Sigmoid colon (tissue), 7 donors: ENCODE measurements around the gene GDF7. TPM values are rescaled to one million over a fixed set of nuclear protein-coding genes. Genes with fewer than 3 reads are reported as not detected.

ENCODE experiments used
- DNase-seq: peaks from one replicate; pipeline ENCODE4 v3.0.0-alpha.2; 2019
- H3K27ac ChIP-seq, 4 donors: fragments of 200-600 bp; sonication (generic); one replicate each; pipeline ENCODE4 v1.5.1; 2016 to 2019; ENCODE audit warnings: mild to moderate bottlenecking in 1 of 4
- H3K27me3 ChIP-seq, 3 donors: fragments of 200-600 bp; sonication (generic); one replicate each; pipeline ENCODE4 v1.5.1; 2019; ENCODE audit warnings: mild to moderate bottlenecking in 1 of 3
- H3K36me3 ChIP-seq, 4 donors: fragments of 200-600 bp; sonication (generic); one replicate each; pipeline ENCODE4 v1.5.1; 2016 to 2019
- H3K4me1 ChIP-seq, 4 donors: fragments of 200-600 bp; sonication (generic); one replicate each; pipeline ENCODE4 v1.5.1; 2017 to 2019
- H3K4me3 ChIP-seq, 4 donors: fragments of 200-600 bp; sonication (generic); one replicate each; pipeline ENCODE4 v1.5.1; 2017 to 2019; ENCODE audit warnings: mild to moderate bottlenecking in 2 of 4, moderate library complexity in 1 of 4
- H3K9me3 ChIP-seq, 4 donors: fragments of 200-600 bp in 3 of 4; sonication (generic) in 3 of 4; one replicate each; pipeline versions ENCODE4 v1.5.1 to v1.6.1; 2013 to 2019
- EP300 ChIP-seq, 4 donors: sonication (generic); formaldehyde crosslinking; IDR thresholded peaks; one replicate each; pipeline ENCODE4 v1.6.1; 2017; ENCODE audit warnings: antibody characterized with exemption in 4 of 4
- POLR2A ChIP-seq, 2 donors: fragments of 450-650 bp; IDR thresholded peaks; one replicate each; pipeline ENCODE4 v1.6.1; 2016; ENCODE audit warnings: antibody characterized with exemption in 2 of 2, mild to moderate bottlenecking in 2 of 2, moderate library complexity in 2 of 2
- POLR2AphosphoS5 ChIP-seq, 4 donors: sonication (generic); formaldehyde crosslinking; IDR thresholded peaks; one replicate each; pipeline ENCODE4 v1.6.1; 2017; ENCODE audit warnings: antibody characterized with exemption in 4 of 4
- WGBS, 2 donors: extraction: QIAGEN DNeasy Blood & Tissue Kit; methylation state at CpG; one replicate each; pipeline ENCODE4 v1.1.7; 2013; 5-methylcytosine and 5-hydroxymethylcytosine counted together
- intact Hi-C: fragments of 100-400 bp; cut with DNase I; formaldehyde crosslinking; loops from one replicate; pipeline ENCODE4 v1.15.1; 2023
- polyA plus RNA-seq, 3 donors: library from polyadenylated mRNA; stranded (reverse); fragments of 200-250 nt; gene quantifications; one replicate each; pipeline ENCODE4 v1.2.3, GENCODE V29; 2013
- total RNA-seq, 4 donors: library from RNA; depleted of rRNA; stranded (reverse); fragments of >200 nt; gene quantifications; one replicate each; pipeline ENCODE4 v1.1.0, GENCODE V29; 2016
- TF ChIP-seq, protein P1 (sequence below), 4 experiments: fragments of 450-650 bp in 3 of 4; fragments of 200-600 bp in 1 of 4; IDR thresholded peaks; one replicate each; pipeline ENCODE4 v1.5.1; 2016 to 2019; ENCODE audit warnings: antibody characterized with exemption in 4 of 4, mild to moderate bottlenecking in 3 of 4, moderate library complexity in 2 of 4
- donor health status: healthy with polysubstance abuse.
- donor health status: Bipolar disorder and iron deficiency.
- donor health status: healthy.

The GDF7 gene
- total and polyA plus RNA-seq, 7 donors: under 0.01 to 1.6 (median 0.60) TPM

DNA sequence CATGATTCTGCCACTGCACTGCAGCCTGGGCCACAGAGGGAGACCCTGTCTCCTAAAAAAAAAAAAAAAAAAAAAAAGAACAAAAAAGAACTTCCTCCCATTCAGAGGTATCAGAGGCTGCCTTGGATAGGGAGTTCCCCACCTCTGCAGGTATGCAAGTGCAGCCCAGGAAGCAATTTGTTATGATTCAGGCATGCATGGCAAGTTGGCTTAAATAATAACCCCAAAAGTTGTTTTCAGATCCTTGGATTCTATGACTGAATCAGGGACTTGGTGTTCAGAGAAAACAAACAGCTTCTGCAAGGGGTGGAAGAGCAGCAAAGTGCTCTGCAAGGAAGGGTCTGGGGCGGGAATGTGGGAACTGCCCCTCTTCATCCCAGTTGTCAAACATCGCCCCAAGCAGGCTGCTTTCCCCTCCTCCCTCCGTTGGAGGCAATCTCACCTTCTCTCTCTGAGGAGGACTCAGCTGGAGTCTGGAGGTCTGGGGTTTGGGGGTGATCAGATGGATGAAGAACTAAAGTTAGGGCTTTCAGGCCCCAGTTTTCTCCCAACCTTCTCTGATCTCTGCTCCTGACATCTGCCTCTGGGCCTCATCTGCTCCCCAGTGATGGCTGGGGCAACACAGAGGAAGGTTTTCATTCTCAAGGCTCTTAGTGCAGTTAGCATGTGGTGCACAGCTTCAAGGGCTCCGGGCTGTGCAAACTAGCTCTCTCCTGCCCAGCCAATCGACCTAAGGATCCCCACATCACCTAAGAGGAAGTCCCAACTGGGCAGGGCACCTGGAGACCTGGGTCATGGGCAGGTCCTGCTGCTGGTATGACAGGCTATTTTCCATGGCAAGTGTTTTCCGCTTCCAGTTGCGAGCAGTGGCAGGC, 3.5 kb upstream of the GDF7 start:
- peak; percentile 50 for DNase-seq
- H3K36me3 ChIP-seq: no peaks in the 10 kb centered on the region
- H3K27ac ChIP-seq: no peak overlapping the region
- H3K4me3 ChIP-seq: no peak overlapping the region
- peaks cover 27 to 71% (median 35%) of the 10 kb centered on the region in 3 donors for H3K27me3 ChIP-seq
- H3K9me3 ChIP-seq: no peaks in the 10 kb centered on the region
- intact Hi-C loops: loop anchor here (5.0 kb wide), 1 partner anchor 374 kb away; no protein-coding TSS in a partner anchor
- peaks cover 0 to 37% (median 30%) of the 10 kb centered on the region in 4 donors for H3K4me1 ChIP-seq
- TF ChIP-seq POLR2A (IDR thresholded peaks at IDR 0.05): no peak
- TF ChIP-seq, protein P1, sequence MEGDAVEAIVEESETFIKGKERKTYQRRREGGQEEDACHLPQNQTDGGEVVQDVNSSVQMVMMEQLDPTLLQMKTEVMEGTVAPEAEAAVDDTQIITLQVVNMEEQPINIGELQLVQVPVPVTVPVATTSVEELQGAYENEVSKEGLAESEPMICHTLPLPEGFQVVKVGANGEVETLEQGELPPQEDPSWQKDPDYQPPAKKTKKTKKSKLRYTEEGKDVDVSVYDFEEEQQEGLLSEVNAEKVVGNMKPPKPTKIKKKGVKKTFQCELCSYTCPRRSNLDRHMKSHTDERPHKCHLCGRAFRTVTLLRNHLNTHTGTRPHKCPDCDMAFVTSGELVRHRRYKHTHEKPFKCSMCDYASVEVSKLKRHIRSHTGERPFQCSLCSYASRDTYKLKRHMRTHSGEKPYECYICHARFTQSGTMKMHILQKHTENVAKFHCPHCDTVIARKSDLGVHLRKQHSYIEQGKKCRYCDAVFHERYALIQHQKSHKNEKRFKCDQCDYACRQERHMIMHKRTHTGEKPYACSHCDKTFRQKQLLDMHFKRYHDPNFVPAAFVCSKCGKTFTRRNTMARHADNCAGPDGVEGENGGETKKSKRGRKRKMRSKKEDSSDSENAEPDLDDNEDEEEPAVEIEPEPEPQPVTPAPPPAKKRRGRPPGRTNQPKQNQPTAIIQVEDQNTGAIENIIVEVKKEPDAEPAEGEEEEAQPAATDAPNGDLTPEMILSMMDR (IDR thresholded peaks at IDR 0.05): no peak
- 39 to 47% methylated on average over 7 of the region's 7 CpGs for WGBS, 2 donors

GRCh38 chr2:20664071-20664390, 2.9 kb upstream of the GDF7 start:
- Histone ChIP-seq H3K9me3 (no peaks in the 10 kb centered on the region), H3K36me3 (no peaks in the 10 kb centered on the region), H3K4me3 (no peak overlapping the region), H3K4me1 (peaks cover 0 to 35% (median 28%) of the 10 kb centered on the region in 4 donors), H3K27me3 (peaks cover 32 to 77% (median 40%) of the 10 kb centered on the region in 3 donors), H3K27ac (no peak overlapping the region)
- intact Hi-C loops: loop anchor here (5.0 kb wide), 1 partner anchor 373 kb away; no protein-coding TSS in a partner anchor
- no peak for DNase-seq
- WGBS, 2 donors: 58 to 64% methylated on average over 2 of the region's 2 CpGs
- TF ChIP-seq POLR2AphosphoS5 (IDR thresholded peaks at IDR 0.05): no peak

DNA sequence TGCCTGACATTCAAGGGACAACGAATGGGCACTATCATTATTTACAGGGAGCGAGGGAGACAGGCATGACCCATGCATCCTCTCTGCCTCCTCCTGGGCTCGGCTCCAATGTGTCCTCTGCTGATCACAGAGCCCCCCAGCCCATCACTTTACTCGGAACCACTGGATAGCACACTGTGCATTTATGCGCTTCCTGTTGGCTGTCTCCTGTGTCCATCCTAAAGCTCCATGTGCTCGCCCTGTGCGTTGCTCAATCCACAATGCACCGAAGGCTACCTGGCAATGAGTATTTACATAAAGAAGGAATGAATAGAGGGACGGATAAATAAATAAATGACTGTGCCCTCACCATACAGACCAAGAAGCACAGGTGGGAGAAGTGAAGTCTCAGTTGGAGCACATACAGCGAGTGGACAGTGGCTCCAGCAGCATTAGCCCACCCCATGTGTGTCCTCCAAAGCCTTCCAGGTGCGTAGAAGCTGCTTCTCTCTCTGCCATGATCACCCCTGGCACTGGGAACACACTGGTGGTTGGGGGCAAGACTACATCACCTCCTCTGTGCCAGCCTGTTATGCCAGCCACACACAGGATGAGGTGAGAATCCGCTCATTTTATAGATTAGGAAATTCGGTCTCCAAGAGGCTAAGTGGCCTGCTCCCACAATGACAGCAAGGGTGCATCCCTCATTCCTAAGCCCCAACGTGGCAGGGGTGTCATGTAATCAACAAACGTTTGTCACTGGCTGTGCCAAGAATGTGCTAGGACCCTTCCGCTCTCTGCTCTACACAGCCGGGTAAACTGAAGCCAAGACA, 2.3 kb upstream of the GDF7 start:
- H3K4me1 ChIP-seq: peaks cover 0 to 31% (median 25%) of the 10 kb centered on the region in 4 donors

DNA sequence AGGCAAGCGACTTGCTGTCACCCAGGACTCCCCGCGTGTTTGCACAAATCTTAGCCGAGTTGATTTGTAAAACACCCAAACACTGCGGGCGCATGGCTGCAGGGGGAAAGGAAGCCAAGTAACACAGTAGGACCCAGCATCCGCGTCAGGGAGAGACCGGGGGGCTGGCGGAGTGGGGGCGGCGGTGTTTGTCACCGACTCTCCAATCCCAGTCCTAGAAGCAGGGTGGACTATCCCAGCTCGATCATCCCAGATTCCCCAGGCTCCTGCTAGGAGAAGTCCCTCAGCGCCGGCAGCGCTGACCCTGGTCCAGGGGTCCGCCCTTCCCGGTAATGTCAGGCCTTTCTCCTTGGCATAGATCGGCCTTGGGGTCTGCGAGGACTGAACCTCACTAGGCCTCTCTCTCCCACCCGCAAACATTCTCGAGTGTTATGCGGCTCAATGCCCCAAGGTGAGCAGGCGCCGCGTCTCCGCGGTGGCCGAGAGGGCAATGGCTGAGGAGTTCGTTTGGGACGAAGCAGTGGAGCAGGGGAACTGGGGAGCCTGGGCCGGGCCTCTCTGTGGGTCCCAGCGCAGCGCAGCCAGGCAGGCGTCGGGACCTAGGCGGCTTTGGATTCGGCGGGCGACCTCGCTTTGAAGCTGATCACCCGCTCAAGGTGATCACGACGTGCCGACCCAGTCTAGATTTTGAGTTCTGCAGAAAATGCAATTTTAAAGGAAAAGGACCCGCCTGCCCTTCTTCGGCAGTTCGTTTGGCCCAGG, 1.5 kb upstream of the GDF7 start:
- TF ChIP-seq POLR2AphosphoS5 (IDR thresholded peaks at IDR 0.05) (no peak), EP300 (IDR thresholded peaks at IDR 0.05) (no peak), POLR2A (IDR thresholded peaks at IDR 0.05) (no peak)
- TF ChIP-seq, protein P1 (IDR thresholded peaks at IDR 0.05): no peak
- DNase-seq: no peak
- Histone ChIP-seq H3K4me3 (peak overlapping the region in 3 of 4 donors; percentile 43 to 53 (median 52)), H3K36me3 (no peaks in the 10 kb centered on the region), H3K4me1 (peaks cover 0 to 33% (median 27%) of the 10 kb centered on the region in 4 donors), H3K9me3 (no peaks in the 10 kb centered on the region), H3K27me3 (peaks cover 44 to 89% (median 54%) of the 10 kb centered on the region in 3 donors), H3K27ac (peak overlapping the region in 2 of 4 donors; percentile 40 to 75)
- 4 to 6% methylated on average over 49 of the region's 49 CpGs for whole genome bisulfite sequencing, 2 donors
- intact Hi-C loops: no loop called here

More for the DNA sequence above, 2.3 kb upstream of the GDF7 start:
- 19 to 35% methylated on average over 17 of the region's 17 CpGs for WGBS, 2 donors
- H3K4me3 ChIP-seq: no peak overlapping the region
- H3K9me3 ChIP-seq: no peaks in the 10 kb centered on the region
- no peaks in the 10 kb centered on the region for H3K36me3 ChIP-seq
- H3K27me3 ChIP-seq: peaks cover 36 to 83% (median 46%) of the 10 kb centered on the region in 3 donors
- TF ChIP-seq POLR2AphosphoS5 (IDR thresholded peaks at IDR 0.05) (no peak), POLR2A (IDR thresholded peaks at IDR 0.05) (no peak), EP300 (IDR thresholded peaks at IDR 0.05) (no peak)
- TF ChIP-seq, protein P1 (IDR thresholded peaks at IDR 0.05): no peak
- no peak for DNase-seq
- H3K27ac ChIP-seq: no peak overlapping the region
- intact Hi-C loops: loop anchor here (5.0 kb wide), 1 partner anchor 373 kb away; no protein-coding TSS in a partner anchor
